Right ventricle myocardium inferior (tissue), 1 donor: ENCODE results near the gene LRP1. TPM values are rescaled to one million over a fixed set of nuclear protein-coding genes. Genes with fewer than 3 reads are reported as not detected.
A peak's percentile ranks its signal among the peaks of the same experiment; 100 is the strongest.

Source experiments
- ATAC-seq: fragments of 200-7000 bp; cut with Tn5 transposase; one replicate; pipeline ENCODE4 v1.9.1; 2020; ENCODE audit warnings: mild to moderate bottlenecking, moderate library complexity
- DNase-seq: peaks from one replicate; pipeline ENCODE4 v3.0.0; 2021; ENCODE audit errors: missing footprints
- intact Hi-C: fragments of 100-400 bp; cut with DNase I; formaldehyde crosslinking; loops from one replicate; pipeline ENCODE4 v1.11.0; 2022
- total RNA-seq: library from RNA; stranded (reverse); fragmentation: NEBNext Ultra II Directional; extraction: Animal tissue kit (Norgen Biotek cat#: 25700); gene quantifications from one replicate; pipeline ENCODE4 v1.2.1, GENCODE V29; 2021
- donor health status: DM: no; HTN: yes; CAD: no; lungs with severe emphysema.

LRP1 gene
- total RNA-seq, 1 donor from 2014 or later = 143 TPM

DNA sequence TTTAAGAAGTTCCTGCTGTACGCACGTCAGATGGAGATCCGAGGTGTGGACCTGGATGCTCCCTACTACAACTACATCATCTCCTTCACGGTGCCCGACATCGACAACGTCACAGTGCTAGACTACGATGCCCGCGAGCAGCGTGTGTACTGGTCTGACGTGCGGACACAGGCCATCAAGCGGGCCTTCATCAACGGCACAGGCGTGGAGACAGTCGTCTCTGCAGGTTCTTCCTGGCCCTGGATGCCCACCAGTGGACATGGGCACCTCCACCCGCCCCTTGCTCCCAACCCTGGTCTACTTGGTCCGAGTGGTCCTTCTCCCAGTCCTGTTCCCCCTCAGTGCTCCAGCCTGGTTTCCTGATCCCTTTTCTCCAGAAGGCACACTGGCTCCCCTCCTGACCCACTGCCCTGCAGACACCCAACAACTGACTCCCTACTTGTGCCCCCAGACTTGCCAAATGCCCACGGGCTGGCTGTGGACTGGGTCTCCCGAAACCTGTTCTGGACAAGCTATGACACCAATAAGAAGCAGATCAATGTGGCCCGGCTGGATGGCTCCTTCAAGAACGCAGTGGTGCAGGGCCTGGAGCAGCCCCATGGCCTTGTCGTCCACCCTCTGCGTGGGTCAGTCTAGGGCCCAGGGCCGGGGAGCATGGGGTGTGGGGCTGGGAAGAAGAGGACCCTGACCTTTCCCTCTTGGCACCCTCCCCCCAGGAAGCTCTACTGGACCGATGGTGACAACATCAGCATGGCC, 51.2 kb downstream of the LRP1 start:
- intact Hi-C loops = loop anchor here (2.0 kb wide), 1 partner anchor 105 kb away; no protein-coding TSS in a partner anchor
- no peak for ATAC-seq
- DNase-seq = no peak

DNA sequence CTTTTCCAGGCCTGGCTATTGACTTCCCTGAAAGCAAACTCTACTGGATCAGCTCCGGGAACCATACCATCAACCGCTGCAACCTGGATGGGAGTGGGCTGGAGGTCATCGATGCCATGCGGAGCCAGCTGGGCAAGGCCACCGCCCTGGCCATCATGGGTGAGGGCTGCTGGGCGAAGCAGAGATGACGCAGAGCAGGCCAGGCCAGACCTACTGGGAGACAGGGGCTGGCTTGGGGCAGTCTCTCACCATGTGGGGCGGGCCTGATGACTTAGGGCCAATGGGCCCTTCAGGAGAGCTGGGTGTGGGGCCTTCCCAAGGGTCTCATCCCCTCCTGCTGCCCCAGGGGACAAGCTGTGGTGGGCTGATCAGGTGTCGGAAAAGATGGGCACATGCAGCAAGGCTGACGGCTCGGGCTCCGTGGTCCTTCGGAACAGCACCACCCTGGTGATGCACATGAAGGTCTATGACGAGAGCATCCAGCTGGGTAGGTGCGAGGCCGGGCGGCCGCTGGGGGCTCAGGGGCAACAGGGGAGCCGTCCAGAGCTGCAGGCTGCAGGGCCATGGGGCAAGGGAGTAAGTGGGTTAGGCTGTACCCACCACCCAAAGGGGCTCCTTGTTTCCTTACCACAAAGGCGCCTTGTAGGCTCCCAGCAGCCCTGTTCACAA, 52.2 kb downstream of the LRP1 start:
- no peak for DNase-seq
- intact Hi-C loops = loop anchor here (2.0 kb wide), 1 partner anchor 106 kb away; no protein-coding TSS in a partner anchor
- no peak for ATAC-seq

DNA sequence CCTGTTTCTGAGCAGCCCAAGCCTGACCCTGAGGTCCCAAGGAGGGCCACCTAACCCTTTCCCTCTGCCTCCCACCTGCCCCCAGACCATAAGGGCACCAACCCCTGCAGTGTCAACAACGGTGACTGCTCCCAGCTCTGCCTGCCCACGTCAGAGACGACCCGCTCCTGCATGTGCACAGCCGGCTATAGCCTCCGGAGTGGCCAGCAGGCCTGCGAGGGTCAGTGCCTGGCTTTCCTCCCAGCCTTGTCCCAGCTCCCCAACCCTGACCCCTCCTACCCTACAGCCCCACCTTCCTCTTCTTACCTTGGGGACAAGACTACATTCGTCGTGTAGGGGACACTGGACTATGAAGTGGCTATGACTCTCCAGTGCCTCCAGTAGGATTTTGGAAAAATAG, 52.8 kb downstream of the LRP1 start:
- intact Hi-C loops = loop anchor here (2.0 kb wide), 1 partner anchor 106 kb away; no protein-coding TSS in a partner anchor
- DNase-seq (no peak), ATAC-seq (no peak)

DNA sequence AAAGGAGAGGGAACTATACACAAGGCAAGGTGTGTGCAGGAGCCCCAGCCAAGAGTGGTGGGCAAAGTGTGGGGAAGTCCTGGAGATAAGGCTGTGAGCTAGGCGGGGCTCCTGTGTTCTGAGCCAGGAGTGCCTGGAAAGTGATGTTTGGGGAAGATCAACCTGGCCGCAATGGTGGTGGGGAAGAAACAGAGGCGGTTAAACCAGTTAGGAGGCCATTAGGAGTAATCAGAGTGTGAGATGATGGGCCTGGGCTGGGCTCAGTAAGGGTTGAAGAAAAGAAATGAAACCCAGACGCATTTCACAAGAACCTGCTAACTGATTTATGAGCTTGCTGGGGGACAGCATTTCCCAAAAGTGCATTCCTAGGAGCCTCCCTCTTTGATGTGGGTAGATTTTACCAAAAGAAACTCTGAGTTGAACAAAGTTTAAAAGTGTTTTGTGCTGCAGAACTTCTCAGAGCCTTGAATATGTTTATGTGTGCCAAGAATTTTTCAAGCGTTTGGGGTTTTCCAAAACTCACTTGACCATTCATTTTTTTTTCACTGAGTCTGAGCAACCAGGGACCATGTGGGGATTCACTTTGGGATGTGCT, 53.4 kb downstream of the LRP1 start:
- no peak for DNase-seq
- intact Hi-C loops = loop anchor here (2.0 kb wide), 1 partner anchor 107 kb away; no protein-coding TSS in a partner anchor
- no peak for ATAC-seq

DNA sequence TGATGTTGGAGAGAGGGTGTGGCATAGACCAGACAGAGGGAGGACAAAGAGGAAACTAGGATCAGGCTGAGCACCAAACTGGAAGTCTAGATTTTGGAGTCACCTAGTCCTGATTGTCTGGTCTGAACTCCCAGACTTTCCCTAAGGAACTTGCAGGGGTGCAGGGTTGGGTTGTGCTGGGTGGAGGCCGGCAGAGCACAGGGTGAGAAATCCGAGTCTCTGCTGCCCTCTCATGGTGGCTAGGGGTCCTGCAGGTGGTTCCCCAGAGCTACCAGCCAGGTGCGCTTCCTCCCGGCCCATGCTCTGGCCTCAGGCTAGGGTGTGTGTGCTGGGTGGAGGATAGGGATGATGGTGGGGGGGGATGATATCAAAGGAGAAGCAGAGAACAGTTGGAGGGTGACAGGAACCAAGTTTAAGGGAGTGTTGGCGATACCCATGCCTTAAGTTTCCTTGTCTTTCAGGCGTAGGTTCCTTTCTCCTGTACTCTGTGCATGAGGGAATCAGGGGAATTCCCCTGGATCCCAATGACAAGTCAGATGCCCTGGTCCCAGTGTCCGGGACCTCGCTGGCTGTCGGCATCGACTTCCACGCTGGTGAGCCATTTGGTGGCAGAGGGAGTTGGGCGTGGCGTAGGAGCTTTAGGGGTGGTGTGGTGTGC, 54.8 kb downstream of the LRP1 start:
- intact Hi-C loops = loop anchor here (1.0 kb wide), 1 partner anchor 59 kb away; no protein-coding TSS in a partner anchor
- peak; percentile 80 for ATAC-seq
- peak; percentile 84 for DNase-seq

DNA sequence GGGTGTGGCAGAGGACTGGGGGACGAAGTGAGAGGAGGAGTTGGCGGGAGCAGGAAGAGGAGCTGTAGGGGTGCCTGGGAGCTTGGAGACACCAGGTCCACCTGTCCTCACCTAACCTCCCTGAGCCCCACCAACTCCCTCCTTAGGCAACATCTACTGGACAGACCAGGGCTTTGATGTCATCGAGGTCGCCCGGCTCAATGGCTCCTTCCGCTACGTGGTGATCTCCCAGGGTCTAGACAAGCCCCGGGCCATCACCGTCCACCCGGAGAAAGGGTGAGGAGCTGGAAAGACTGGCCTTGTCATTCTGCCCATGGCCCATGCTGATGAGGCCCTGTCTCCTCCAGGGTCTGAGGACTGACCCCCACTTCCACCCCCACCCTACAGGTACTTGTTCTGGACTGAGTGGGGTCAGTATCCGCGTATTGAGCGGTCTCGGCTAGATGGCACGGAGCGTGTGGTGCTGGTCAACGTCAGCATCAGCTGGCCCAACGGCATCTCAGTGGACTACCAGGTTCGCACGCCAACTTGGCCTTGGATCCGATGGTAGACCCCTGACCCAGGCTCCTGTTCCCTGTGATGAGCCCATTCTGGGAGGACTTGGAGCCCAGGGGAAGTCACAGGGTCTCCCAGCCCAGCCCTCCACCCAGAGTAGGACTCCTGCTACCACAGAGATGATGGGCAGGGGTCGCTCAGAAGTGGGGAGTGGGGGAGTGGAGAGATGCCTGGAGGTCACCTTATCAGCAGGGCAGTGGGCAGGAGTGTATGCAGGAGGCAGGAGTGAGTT, 55.8 kb downstream of the LRP1 start:
- intact Hi-C loops = loop anchor here (1.0 kb wide), 1 partner anchor 60 kb away; no protein-coding TSS in a partner anchor
- DNase-seq = no peak

DNA sequence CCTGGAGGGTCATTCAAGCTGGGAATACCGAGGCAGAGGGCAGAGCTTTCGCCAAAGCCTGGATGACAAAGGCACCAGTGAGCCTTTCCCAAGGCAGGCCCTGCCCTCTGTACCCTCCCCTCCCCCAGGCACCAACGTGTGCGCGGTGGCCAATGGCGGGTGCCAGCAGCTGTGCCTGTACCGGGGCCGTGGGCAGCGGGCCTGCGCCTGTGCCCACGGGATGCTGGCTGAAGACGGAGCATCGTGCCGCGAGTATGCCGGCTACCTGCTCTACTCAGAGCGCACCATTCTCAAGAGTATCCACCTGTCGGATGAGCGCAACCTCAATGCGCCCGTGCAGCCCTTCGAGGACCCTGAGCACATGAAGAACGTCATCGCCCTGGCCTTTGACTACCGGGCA, 57.1 kb downstream of the LRP1 start:
- ATAC-seq (no peak), DNase-seq (peak; percentile 62)
- intact Hi-C loops = no loop called here

More for the DNA sequence above, 55.8 kb downstream of the LRP1 start:
- ATAC-seq = no peak

DNA sequence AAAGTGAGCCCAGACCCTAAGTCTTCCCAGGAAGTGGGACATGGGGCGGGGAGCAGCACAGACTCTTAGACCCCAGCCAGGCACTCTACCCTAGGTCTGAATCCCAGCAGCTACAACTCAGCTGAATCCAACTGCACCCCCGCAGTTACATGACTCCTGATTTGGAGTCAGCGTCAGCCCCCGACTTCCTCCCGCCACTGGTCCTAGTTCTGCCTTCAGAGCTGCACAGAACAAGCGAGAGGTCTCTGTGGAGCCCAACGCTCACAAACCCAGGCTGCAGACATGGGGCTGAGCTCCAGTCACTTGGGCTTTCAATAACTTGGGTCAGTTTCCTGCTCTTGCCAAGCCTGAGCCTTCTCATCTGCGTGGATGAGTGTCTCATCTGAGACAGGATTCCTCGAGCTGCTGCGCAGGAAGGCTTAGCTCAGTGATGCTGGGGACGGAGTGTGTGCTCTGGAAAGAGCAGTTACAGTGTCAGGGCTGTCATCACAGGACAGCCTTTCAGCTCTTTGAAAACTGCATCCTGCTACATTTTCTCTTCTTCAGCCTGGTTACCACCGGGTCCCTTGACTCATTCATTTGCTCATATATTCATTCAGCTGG, 57.7 kb downstream of the LRP1 start:
- intact Hi-C loops = no loop called here

DNA sequence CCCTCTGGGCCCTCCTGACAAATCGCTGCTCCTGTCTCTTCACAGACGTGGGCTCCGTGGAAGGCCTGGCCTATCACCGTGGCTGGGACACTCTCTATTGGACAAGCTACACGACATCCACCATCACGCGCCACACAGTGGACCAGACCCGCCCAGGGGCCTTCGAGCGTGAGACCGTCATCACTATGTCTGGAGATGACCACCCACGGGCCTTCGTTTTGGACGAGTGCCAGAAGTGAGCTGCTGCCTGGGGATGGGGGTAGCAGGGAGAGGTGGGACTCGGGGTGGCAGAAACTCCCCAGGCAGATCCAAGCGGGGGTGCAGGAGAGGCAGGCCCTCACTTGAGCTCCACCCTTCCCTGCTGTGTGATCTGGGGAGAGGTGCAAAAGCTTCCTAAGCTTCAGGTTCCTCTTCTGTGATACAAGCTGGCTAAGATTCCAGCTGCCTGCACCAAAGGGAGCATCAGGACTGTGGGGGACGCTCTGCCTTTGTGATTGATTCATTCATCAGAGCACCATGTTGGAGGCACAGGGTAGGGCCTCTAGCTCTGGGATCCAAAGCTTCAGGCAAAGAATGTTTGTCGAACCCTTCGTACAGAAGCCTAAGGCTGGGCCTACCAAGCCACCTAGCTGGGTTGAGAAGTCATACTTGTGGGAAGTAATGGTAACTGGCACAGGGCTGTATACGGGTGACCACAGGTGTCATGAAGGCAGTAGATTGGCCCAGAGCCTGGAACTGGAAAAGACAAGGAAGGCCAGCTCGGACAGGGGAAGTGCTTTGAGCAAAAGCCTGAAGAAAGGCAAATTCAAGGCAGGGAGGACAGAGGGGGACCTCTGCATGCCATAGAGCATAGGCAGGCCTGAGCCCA, 59.2 kb downstream of the LRP1 start:
- intact Hi-C loops = no loop called here
- no peak for DNase-seq

More for the DNA sequence above, 57.7 kb downstream of the LRP1 start:
- no peak for ATAC-seq
- DNase-seq = no peak

DNA sequence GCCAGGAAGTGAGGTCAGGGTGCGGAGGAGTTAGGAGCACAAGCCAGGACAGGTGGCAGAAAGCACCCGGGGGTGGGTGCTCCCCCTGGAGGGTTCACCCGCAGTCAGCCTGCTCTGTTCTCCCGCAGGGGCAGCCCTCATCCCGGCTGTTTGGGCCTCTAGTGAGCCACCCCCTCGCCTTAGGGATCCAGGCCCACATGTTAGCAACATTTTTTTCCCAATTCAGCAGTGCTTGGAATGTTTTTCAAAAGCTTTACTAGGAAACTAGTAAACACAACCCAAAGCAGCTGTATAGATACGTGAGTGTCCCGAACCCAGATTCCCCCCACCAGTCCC, 59.8 kb downstream of the LRP1 start:
- ATAC-seq (no peak), DNase-seq (no peak)
- intact Hi-C loops = no loop called here

More for the DNA sequence above, 59.2 kb downstream of the LRP1 start:
- no peak for ATAC-seq

DNA sequence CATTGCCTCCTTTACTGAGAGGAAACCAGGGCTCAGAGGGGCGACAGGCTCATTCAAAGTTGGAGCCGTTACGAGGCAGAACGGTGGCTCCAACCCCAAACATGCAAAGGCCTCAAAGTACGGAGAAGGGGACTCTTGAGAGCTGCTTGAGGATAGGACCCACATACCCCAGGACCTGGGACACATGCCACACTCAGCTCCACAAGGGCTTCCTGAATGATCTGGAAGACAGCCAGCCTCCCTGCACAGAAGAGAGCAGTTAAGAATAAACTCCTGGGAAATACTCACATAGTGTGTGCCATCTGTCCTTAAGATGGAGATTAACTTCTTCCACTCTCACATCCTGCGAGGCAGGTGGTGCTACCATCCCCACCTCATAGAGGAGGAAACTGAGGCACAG, 61.8 kb downstream of the LRP1 start:
- DNase-seq (no peak), ATAC-seq (peak; percentile 66)
- intact Hi-C loops = no loop called here

DNA sequence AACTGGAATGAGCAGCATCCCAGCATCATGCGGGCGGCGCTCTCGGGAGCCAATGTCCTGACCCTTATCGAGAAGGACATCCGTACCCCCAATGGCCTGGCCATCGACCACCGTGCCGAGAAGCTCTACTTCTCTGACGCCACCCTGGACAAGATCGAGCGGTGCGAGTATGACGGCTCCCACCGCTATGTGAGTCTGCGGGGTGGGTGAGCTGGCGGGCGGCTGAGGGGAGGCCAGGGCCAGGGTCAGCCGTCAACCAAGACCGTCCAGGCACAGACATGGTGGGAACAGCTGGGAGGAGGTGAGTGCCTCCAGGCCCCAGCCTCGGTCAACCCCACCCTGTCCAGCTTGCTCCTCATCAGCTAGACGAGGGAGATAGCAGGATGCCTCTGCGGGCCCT, 62.5 kb downstream of the LRP1 start:
- DNase-seq = no peak
- ATAC-seq = no peak
- intact Hi-C loops = no loop called here

DNA sequence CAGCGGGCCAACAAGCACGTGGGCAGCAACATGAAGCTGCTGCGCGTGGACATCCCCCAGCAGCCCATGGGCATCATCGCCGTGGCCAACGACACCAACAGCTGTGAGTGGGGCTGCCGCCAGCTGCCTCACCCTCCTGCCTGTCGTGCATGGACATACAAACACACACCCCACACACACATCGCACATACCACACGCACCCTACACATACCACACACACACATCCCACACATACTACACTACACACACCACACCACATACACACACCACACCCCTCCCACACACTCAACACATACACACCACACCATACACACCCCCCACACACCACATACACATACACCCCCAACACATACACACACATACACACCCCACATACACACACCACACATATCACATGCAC, 63.1 kb downstream of the LRP1 start:
- intact Hi-C loops = no loop called here
- no peak for DNase-seq
- ATAC-seq = no peak

DNA sequence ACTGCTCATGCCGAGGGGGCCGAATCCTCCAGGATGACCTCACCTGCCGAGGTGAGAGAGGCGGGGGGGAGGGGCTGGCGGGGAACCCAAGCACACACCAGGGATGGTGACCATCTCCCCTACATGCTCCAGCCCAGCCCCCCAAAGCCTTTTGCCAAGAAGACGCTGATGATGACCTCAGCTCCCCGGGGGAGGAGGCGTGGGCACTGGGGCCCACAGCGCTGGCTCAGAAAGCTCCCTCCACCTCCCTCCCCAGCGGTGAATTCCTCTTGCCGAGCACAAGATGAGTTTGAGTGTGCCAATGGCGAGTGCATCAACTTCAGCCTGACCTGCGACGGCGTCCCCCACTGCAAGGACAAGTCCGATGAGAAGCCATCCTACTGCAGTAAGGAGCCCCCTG, 64.6 kb downstream of the LRP1 start:
- no peak for DNase-seq
- ATAC-seq = no peak
- intact Hi-C loops = no loop called here

DNA sequence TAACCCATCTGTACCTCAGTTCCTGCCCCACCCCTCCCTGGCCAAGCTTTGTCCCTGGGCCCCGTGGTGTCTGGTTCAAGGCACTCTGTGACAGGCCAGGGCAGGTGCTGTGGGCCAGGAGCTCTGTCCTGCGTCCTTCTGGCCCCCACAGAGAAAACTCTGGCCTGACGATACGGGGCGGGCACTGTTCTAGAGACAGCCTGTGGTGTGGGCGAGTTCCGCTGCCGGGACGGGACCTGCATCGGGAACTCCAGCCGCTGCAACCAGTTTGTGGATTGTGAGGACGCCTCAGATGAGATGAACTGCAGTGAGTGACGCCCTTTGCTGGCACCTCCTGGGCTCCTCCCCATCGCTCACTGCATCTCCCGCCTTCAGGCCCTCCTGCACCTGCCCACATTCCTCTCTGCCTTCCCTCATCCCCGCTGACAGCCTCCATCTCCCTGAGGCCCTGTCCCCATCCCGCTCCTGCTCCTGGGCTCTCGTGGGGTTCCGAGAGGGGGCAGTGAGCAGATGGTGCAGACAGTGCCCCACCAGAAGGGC, 65.5 kb downstream of the LRP1 start:
- intact Hi-C loops = no loop called here
- no peak for DNase-seq
- no peak for ATAC-seq

DNA sequence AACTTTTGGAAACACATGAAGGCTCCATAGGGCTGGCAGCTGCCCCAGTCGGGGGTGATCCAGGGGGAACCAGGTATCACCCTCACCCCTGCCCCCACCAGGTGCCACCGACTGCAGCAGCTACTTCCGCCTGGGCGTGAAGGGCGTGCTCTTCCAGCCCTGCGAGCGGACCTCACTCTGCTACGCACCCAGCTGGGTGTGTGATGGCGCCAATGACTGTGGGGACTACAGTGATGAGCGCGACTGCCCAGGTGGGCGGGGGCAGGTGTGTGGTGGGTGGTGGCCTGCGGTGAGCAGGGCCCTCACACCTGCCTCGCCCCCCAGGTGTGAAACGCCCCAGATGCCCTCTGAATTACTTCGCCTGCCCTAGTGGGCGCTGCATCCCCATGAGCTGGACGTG, 66.0 kb downstream of the LRP1 start:
- ATAC-seq (no peak), DNase-seq (no peak)
- intact Hi-C loops = no loop called here

DNA sequence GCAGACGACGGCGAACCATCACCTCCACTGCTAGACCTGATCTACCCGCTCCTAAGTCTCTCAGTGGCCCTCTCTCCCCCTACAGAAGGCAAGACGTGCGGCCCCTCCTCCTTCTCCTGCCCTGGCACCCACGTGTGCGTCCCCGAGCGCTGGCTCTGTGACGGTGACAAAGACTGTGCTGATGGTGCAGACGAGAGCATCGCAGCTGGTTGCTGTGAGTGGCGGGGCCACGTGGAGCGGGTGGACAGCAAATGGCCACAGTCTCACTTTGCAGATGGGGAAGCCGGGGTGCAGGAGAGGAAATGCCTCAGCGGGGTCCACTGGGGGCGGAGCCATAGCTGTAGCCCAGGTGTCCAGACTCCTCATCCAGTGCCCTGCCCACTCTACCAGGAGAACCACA, 66.9 kb downstream of the LRP1 start:
- intact Hi-C loops = no loop called here
- ATAC-seq = no peak
- no peak for DNase-seq
